NCI-H1105 (cell line): ENCODE measurements around the gene DCDC2B.

Source experiments
- DNase-seq: peaks from one replicate; lab custom pipeline; 2025; lab: John Stamatoyannopoulos, UW

Gene DCDC2B

DNA sequence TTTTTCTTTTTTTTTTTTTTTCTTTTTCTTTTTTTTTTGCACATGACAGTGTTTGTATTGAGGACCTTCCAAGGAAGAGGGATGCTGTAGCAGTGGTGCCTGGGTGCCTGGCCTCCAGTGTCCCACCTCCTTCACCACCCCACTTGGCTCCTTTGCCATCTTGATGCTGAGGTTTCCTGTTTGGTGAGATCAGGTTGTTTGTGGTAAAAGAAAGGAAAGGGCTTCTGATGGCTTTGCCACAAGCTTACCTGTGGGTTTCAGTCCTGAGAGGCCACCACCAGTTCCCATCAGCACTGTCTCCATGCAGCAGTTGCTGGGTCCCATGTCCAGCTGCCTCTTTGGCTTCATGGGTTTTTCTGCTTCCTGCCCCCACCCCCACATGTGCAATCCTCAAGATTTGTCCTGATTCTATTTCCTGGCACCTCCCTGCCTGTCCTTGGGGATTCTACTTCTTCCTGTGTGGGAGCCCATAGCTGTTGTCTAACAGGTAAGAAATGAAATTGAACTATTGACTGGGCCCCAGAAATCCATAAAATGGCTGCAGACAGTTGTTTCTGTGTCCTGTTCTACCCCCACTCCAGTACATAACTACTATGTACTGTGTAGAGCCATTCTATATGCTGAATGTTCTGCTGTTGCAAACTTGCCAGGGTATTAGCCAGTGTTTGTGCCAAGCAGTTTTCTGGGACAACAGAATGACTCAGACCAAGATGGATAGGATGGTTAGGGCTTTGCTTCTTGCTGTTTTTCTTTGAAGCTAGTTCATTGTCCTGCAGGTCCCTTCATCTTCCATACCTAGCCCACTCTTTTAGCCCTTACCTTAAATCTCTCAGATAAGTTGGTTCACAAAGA lies 12.7 kb upstream of the DCDC2B start:
- DNase-seq = no peak

DNA sequence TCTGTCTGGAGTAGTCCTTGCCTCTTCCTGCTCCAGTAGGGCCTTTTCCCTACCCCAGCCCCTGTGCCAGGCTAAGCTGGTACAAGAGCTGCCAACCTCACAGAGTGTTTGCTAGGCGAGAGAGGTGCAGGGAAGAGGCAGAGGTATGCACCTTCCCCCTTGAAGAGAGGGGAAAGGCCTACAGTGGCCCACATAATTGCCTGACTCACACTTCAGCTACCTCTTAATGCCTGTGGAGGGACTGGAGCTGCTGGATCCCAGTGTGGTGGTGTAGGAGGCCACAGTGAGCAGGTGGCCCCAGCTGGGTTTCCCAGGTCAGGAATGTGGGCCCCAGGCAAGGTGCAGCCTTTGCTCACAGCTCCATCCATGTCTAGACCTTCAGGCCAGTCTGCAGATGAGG lies 11.8 kb upstream of the DCDC2B start:
- DNase-seq = no peak

DNA sequence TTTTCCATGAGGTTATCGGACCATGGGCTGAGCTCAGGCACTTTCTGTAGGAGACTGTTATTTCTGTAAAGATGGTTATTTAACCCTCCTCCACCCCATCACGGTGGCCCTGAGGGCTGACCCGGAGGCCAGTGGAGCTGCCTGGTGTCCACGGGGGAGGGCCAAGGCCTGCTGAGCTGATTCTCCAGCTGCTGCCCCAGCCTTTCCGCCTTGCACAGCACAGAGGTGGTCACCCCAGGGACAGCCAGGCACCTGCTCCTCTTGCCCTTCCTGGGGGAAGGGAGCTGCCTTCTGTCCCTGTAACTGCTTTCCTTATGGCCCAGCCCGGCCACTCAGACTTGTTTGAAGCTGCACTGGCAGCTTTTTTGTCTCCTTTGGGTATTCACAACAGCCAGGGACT lies 11.1 kb upstream of the DCDC2B start:
- DNase-seq = no peak

DNA sequence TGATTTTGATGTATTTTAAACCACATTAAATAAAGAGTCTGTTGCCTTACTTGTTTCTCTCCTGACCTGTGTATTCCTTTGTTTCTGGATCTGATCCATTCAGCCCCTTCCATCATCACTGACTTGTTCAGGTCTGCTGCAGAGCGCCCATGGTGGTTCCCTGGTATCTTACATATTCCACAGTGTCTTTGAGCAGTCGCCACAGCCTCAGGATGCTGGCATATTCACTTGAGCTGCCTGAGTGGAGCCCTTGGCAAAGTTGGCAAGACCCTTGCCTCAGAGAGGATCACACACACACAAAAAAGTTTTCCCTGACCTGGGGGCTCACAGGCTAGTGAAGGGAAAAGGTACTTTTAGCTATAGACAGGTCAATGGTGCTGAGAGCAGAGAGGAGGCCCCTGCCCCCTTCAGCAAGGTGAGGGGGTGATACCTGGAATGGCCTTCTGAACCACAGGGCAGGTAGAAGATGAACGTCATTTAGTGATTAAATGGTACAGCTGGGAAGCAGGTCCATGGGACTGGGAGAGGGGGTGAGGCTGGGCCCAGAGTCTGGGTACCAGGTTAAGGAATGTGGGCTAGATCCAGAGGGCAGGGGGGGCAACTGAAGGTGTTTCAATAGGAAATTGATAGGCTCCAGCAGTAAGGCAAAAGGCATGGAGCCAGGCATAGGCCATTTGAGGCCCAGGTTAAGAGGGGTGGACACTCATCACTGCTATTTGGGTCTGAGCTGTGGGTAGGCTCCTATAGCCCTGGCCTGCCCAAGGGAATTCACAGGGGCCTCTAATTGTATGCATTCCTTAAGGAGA lies 10.4 kb upstream of the DCDC2B start:
- no peak for DNase-seq

DNA sequence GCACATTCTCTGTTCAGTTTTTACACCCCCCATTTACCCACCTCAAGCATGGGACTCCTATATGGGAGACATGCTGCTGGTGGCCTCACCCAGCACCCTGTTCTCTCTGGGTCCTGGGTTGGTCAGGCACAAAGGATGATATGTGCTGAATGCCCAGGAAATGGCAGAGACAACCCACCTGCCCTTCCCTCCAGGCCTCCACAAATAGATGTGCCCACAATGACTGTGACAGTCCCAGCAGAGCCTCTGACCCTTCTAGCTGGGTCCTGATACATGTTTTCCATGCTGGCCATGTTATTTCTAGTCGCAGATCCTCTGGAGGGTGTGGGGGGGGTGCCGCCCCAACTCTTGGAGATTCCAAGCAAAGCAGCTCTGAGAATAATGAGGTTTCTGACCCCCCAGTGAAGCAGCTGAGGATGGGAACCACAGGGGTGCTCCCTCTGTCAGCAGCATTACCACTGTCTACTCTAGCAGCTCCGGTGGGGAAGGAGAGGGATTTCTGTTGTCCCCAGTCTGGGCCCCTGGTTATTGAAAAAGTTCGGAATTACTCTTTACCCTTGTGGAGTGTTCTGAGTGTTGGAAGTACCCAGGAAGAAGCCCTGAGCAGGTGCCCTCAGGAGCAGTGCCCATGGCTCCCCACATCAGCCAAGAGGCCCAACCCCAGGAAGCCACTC lies 9.7 kb upstream of the DCDC2B start:
- no peak for DNase-seq

DNA sequence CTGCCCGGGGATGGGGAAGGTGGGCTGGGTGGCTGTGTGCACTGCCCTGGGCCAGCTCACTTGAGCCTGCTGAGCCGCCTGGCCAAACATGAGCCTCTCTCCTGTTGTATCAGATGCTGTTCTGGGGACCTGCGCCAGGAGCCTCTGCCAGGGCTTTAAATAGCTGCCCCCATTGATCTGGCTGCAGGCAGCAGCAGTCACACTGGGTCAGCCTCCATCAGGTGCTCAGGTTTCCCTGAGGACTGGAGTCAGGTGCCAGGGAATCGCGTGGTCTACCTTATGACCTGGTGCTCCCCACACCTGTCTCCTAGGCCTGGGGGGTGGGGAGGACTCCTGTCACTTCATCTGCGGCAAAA lies 9.2 kb upstream of the DCDC2B start:
- DNase-seq = peak; percentile 51

DNA sequence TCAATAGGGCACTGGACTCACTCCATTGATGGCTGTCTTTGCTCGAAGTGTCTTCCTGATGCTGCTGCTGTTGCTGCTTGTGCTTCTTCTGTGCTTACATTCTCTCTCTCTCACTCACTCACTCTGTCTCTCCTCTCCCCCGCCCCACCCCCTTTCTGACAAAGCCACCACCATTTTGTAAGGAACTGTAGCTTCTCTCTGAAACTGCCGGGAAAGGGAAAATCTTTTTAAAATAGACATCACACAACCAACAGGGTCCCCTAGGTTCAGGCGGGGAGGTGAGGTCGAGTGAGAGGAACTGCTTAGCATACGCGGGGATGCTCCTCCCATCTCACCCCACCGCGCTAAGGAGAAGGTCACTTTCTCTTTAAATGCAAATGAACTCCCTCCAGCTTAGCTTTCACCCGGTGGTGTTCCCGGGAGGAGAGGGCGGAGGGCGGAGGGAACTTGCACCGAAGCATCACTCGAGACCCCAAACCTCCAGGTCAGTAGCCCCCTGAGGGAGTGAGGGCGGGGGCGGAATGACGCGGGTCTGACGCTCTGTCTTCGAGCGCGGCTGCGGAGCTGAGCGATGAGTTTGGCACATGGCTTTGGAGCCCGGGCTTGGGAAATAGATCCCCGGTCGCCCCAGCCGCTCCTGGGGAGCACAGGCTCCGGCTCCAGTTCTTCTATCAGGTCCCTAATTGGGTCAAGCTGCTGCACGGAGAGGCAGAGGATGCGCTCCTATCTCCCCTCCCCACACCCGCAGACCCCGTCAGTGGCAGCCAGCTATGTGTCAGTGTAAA lies 8.5 kb upstream of the DCDC2B start, which contains the start of gene CCDC28B:
Gene CCDC28B (plus strand): TSS at position 370 of the 785 bp plus-strand sequence. CDS start 1,341 bp downstream, outside the sequence.
- peak; percentile 64 for DNase-seq

DNA sequence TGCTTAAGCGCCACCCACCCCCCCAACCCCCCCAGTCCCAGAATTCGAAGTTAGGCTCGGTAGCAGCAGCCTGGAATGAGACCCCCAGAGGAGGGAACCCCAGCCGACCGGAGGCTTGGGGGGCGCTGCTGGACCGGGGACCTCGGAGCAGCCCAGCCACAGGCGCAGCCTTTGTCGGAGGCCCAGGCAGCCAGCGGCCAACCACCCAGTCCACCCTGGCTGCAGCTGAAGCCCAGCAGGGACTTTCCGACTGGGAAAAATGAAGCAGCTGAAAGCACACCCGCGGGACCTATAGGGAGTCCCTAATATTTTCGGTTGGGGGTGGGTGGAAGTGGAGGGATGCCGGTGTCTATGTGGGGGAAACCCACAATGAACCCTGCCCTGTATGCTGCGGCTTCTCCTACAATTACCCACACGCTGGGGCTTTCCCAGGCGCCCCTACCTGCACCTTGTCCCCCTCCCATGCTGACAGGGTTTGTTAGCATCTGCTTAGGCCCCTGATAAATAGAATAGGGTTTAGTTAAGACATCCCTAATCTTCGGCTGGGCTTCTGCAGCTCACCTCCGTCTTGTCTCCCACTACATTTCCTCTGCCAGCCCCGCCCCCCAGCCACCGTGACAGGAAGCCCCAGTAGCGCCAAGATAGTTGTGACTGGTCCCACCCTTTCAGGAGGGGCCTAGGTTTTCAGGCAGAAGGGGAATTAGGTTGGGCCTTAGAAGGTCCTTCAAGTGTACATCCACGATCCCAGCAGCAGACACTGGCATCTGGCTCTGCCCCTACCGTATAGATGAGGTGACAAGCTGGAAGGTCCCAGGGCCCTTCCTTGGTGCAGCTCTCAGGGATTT lies 7.7 kb upstream of the DCDC2B start:
- DNase-seq = no peak

DNA sequence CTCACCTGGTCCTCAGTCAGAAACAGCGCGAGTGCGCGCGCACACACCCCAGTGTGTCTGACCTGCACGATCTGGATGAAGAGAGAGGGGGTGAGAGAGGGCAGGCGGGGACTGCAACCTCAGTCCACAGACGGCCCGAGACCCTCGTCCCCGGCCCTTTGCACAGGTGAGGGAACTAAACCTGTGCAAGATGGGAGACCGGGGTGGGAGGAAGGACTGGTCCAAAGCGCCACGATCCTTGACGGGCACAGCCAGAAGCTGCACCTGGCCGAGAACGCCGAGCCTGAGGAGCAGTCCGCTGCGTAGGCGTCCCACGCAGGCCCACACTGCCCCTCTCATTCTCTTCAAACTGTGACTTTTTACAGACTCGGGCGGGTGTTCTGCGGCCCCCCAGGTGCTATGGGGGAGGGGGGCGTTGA lies 3.9 kb upstream of the DCDC2B start:
- peak; percentile 47 for DNase-seq

DNA sequence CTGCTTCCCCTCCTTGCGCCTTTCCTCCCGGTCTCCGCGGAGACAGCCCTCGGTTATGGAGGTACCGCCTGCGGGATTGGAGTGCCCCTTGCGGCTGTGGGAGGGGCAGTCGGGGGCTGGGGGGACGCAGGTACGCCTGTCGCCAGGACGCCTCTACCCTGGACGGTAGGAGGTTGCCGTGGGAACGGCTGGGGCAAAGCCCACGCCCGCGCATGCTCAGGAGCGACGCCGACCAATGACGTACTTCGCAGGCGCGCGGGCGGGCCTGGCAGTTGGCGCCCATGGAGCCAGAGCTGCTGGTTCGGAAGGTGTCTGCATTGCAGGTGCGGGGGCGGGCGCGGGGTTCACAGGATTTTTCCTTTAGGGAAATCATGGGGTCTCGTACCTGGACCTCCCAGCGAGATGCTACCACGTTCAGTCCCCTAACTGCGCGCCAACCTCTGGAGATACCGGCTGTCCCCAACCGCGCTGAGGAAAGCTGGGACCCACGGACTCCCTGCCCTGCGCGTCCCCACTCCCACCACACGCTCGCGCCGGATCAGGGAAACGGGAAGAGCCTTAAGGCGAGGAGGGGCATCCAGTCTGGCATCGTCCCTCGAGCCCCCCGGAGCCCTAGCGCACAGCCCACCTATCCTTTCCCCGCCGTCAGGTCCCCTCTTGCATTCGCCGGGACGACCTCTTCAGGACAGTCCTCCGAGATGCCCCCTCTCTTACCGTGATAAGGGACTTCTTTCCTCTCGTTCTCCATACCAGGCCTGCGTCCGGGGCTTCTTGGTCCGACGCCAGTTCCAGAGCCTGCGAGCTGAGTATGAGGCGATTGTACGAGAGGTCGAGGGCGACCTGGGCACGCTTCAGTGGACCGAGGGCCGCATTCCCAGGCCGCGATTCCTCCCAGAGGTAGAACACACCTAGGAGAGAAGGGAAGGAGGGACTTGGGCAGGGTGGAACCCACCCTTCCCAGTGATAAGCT lies 3.2 kb upstream of the DCDC2B start, which contains the start of gene IQCC:
Gene IQCC (plus strand): TSS at position 271 of the 970 bp plus-strand sequence. CDS start 11 bp downstream, at position 282.
- DNase-seq = peak; percentile 98

DNA sequence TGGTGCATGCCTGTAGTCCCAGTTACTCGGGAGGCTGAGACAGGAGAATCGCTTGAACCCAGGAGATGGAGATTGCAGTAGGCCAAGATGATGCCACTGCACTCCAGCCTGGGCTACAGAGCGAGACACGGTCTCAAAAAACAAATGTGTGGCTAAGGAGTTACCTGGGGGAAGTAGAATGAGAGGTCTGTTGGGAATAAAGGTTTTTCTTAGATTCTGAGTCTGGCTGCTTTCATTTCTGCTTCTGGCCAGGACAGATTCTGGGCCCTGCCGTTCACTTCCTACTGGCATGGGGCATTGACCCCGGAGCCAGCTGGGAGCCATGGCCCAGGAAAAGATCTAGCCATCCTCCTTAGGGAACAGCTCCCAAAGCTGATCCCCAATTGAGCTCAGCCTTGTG lies 420 bp upstream of the DCDC2B start:
- DNase-seq = no peak

DNA sequence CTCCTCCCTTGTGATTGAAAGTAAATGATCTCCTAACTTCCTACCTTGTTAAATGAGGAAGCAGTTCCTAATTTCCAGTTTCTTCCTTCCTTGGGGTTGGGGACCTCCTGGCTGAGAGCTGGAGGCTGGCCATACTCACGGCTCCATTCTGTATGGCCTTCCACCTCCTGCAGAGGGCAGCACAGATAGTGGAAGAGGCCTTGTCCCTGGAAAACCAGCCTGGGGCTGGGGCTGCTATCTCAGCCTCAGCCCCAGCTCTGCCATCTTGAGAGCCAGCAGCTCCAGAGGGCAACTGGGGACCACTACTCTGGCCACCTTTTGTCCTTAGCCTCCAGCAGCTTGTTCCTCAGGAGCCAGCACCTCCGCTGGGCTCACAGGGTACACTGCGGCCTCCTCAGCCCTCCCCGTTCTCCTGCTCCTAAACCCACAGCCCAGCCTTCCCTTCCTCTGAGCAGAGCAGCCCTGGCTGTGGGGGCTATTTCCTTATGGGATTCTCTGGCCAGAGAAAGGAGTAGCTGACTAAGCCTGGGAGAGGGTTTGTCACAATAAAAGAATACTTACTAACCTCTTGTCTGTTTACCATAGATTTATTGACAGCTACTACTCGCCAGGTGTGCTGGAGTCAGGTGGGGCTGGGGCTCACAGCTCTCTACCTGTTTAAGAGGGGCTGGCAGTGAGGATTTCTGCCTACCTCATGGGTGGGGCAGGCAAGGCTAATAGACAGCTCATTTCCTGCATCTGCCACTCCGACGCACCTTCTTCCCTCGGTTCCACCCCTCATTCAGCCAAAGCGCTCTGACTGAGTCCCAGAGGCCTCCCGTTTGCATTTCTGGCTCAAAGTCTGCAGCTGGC lies 7.0 kb downstream of the DCDC2B start:
- DNase-seq = peak; percentile 26

DNA sequence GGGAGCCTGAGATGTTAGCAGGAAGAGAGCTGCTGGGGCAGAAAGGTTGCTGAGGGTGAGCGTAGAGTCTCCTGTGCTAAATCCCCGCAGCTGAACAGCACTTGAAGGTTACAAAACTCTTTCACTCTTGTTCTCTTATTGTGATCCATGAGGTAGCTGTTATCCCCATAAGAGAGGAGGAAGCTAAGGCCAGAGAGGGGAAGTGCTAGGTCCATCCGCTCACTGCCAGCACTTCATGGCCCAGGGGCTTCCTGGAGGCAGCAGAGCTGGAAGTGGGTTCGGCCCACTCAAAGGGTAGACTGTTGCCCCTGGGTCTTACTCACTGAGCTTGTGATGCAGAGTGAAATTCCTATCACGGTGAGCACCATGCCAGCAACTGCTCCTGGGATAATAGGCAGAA lies 7.7 kb downstream of the DCDC2B start:
- DNase-seq = no peak

DNA sequence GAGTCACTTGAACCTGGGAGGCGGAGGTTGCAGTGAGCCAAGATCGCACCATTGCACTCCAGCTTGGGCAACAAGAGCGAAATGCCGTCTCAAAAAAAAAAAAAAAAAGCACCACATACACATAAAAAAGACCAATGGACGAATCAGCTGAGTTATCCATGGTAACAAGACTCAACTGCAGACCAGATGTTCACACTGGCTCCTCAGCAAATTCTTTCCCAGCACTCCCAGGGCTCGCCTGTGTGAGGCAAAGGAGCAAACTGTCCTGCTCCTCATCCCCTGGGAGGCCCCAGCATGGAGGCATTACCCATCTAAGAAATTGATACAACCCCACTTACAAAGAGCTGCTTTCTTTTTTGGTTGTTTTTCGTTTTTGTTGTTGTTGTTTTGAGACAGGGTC lies 10.1 kb downstream of the DCDC2B start:
- no peak for DNase-seq

DNA sequence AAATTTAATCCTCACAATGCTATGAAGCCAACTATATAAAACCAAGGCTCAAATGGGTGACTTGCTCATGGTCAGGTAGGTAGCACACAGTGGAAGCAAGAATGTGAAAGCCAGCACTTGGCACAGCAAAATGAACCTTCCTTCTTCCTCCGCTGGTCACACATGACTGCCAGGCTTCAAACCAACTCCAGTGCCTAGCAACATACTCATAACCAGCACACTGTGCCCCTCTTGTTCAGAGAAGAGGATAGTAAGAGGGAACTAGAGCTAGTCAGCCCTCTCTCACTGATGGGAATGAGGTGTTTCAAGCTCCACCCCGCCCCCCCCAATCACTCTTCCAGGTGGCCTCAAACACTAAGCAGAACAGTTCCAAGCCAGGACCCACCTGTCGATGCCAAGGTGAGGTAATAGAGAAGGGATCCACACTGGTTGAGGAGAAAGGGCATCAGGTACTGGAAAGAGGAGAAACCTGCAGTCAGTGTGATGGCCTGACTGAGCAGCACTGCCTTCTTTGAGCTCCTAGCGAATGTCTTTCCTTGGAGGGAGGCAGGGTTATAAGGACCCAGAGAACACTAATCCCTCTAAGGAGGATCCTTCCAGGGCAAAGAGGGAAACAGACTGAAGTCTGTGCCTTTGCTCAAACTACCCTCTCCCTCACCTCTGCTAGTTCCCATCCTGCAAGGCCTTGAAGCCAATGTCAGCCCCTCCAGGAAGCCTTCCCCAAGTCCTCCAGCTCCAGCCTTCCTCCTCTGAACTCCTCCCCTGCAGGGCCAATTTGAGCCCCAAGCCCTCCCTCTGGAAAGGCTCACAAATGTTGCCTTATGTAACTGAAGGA lies 12.1 kb downstream of the DCDC2B start:
- no peak for DNase-seq

DNA sequence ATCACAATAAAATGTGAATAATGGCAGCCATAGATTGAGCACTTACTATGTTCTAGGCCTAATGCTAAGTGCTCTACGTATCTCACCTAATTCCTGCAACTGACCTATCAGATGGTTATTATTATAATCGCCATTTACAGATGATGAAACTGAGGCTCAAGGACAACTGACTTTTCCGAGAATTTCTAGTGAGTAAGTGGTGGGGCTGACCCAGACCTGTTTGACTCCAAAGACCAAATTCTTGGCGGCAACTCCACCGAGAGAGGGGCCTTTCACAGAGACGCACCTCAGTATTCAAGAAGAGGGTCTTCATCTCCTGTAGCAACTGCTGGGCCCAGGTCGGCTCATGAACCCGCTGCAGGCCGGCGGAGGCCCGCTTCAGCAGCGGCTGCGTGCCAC lies 12.7 kb downstream of the DCDC2B start:
- no peak for DNase-seq

DNA sequence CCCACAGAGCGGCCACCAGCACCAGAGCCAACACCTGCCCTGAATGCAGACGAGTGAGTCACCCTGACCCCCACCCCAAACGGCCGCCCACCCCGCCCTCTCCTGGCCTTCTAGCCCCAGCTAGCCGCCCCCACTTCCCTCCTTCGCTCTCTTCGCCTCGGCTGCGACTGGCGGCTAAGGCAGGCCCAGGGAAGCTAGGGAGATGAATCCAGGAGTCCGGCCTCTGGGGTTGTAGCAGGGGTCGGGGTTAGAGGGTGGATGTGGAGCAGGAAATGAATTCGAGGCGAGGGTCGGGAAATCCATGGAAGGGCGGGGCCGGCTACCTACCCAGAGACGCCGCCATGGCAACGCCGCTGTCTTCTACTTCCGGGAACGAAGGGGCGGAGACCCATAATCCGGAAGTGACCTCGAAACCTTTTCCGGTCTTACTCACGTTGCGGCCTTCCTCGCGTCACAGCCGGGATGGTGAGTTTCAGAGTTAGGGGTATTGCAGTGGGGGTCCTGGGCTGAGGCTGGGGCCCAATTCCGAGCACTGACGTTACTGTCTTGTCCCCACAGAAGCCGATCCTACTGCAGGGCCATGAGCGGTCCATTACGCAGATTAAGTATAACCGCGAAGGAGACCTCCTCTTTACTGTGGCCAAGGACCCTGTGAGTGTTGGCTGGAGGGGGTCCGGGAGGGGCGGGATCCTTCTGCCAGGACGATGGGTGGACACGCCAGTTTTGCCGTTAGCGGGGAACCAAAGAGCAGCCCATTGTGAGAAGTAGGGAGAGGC lies 13.3 kb downstream of the DCDC2B start, which contains the start of the genes EIF3I and TMEM234:
Gene EIF3I (plus strand): TSS at position 428 of the 776 bp plus-strand sequence. CDS start 35 bp downstream, at position 463.
Gene TMEM234 (minus strand): TSS at position 374 of the 776 bp plus-strand sequence. CDS start 31 bp downstream, at position 343.
- peak; percentile 94 for DNase-seq
